VCaP (cell line): ENCODE data around the gene GLB1L3.

Experiments
- H3K27ac ChIP-seq: fragments of 450-650 bp; 2 replicates; pipeline ENCODE4 v1.5.1; 2017
- CTCF ChIP-seq: fragments of 450-650 bp; conservative IDR thresholded peaks from 2 replicates; pipeline ENCODE4 v1.5.1; 2017; ENCODE audit warnings: mild to moderate bottlenecking, moderate library complexity

GLB1L3 gene

GRCh38 chr11:134363161-134363560 lies 87.0 kb downstream of the GLB1L3 start:
- no peak for TF ChIP-seq CTCF
- peak overlapping the region; percentile 83 for H3K27ac ChIP-seq

- peak overlapping the region; percentile 83 for H3K27ac ChIP-seq
- no peak for TF ChIP-seq CTCF
These were observed 87.4 kb downstream of the GLB1L3 start for GRCh38 chr11:134363592-134363991.

- no peak for TF ChIP-seq CTCF
- H3K27ac ChIP-seq: peak overlapping the region; percentile 83
These were observed 88.1 kb downstream of the GLB1L3 start for GRCh38 chr11:134364261-134364660.

GRCh38 chr11:134365011-134365925 lies 89.1 kb downstream of the GLB1L3 start:
- peak overlapping the region; percentile 83 for H3K27ac ChIP-seq
- no peak for TF ChIP-seq CTCF

- no peak for TF ChIP-seq CTCF
- no peak overlapping the region for H3K27ac ChIP-seq
These were observed 90.1 kb downstream of the GLB1L3 start for GRCh38 chr11:134366254-134366653.

GRCh38 chr11:134367781-134368180 lies 91.6 kb downstream of the GLB1L3 start:
- TF ChIP-seq CTCF: no peak
- H3K27ac ChIP-seq: no peak overlapping the region
